ENCODE results near the gene PLPP2.
A peak's percentile ranks its signal among the peaks of the same experiment; 100 is the strongest.
"Not testable (repeated sequence)": the region's sequence is repeated elsewhere in the genome, so short reads cannot be mapped to it uniquely, and the experiment has no call there.

Gene PLPP2

DNA sequence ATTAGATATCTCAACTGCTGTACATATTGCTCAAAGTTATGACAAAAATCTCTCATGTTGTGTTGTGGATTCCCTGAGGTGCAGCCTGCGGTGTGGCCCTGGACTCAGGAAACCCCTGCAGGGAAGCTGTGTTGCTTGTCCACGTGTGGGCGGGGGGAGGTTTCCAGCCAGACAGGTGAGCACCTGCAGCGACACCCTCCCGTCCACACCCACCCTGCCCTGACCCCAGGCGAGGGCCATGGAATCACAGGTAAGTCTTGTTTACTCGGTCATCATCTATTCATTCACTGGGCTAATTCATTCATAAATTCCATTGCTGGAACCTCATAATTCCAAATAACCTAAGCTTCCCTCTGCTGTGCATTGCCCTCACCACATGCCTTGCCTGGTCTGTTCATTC, 14.1 kb downstream of the PLPP2 start:
- no peaks in the 10 kb centered on the region for H3K36me3 ChIP-seq (ENCODE audit: insufficient read depth, low read length)
- H3K4me1 ChIP-seq (ENCODE audit: control insufficient read depth, insufficient read depth, low read length): no peaks in the 10 kb centered on the region
- H3K4me2 ChIP-seq (ENCODE audit: low read length): no peak overlapping the region
- no peak overlapping the region for H3K4me3 ChIP-seq (ENCODE audit: low read length)
- no peak overlapping the region for H3K9ac ChIP-seq (ENCODE audit: low read depth, low read length)
- peaks cover 25% of the 10 kb centered on the region for H3K27me3 ChIP-seq (ENCODE audit: control insufficient read depth, insufficient read depth, low read length)
- H3K9me3 ChIP-seq (replicated peaks; ENCODE audit: low read length): no peaks in the 10 kb centered on the region

DNA sequence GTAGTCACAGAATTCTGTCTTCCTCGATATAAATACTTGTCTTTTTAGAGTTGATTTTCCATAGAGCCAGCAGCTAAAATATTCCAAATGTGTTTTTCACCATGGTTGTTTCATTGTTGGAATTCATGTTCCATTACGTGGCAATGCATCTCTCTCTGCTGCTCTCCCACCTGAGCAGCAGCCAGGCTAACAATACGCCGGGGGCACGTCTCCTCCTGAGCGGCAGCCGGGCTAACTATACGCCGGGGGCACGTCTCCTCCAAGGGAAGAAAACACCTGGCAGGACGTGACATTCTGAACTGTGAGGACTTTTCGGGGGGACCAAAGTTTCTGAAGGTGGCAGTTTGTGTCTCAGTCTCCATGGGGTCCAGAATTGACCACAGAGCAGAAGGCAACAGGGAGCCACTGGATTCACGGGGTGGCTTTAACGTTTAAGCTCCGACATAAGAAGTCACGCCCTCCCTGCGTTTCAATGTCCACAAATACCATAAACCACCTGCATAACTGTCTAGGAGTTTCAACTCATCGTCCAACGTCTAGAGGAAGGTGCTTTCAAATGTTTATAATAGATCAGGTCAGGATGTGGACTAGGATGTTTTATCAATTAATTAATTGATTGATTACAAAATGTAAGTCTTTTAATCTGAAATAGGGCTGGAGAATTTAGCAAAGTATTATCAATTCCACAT, 15.1 kb downstream of the PLPP2 start:
- H3K4me2 ChIP-seq (ENCODE audit: low read length): no peak overlapping the region
- H3K27me3 ChIP-seq (ENCODE audit: control insufficient read depth, insufficient read depth, low read length): peaks cover 30% of the 10 kb centered on the region
- H3K4me1 ChIP-seq (ENCODE audit: control insufficient read depth, insufficient read depth, low read length): no peaks in the 10 kb centered on the region
- no peaks in the 10 kb centered on the region for H3K36me3 ChIP-seq (ENCODE audit: insufficient read depth, low read length)
- H3K9me3 ChIP-seq (replicated peaks; ENCODE audit: low read length): no peaks in the 10 kb centered on the region
- no peak overlapping the region for H3K9ac ChIP-seq (ENCODE audit: low read depth, low read length)
- H3K4me3 ChIP-seq (ENCODE audit: low read length): no peak overlapping the region

DNA sequence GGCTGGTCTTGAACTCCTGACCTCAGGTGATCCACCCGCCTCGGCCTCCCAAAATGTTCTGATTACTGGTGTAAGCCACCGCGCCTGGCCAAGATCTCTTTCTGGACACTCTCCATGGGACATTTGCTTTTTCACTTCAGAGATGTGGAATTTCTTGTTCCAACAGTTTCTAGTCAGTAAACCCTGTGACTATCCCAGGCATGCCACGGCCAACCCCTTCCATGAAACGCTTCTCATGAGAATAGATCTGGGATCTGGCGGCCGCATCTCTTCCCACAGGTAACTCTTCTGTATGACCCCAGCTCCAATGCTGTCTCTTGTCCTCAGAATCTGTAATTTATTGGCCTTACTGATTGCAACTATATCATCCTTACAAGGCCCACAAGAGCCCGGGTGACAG, 16.2 kb downstream of the PLPP2 start:
- Histone ChIP-seq H3K4me2 (ENCODE audit: low read length) (no peak overlapping the region), H3K9ac (ENCODE audit: low read depth, low read length) (no peak overlapping the region), H3K36me3 (ENCODE audit: insufficient read depth, low read length) (no peaks in the 10 kb centered on the region)

DNA sequence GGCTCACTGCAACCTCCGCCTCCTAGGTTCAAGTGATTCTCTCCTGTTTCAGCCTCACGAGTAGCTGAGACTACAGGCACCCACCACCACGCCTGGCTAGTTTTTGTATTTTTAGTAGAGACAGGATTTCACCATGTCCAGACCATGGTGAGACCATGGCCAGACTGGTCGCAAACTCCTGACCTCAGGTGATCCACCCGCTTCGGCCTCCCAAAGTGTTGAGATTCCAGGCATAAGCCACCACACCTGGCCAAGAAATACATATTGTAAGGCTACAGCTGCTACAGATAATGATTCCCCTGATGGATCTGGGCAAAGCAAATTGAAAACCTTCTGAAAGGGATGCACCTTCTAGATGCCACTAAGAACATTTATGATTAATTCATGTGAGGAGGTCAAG, 17.8 kb downstream of the PLPP2 start:
- Histone ChIP-seq H3K27me3 (ENCODE audit: control insufficient read depth, insufficient read depth, low read length) (peaks cover 30% of the 10 kb centered on the region), H3K9ac (ENCODE audit: low read depth, low read length) (no peak overlapping the region), H3K9me3 (replicated peaks; ENCODE audit: low read length) (no peaks in the 10 kb centered on the region), H3K4me2 (ENCODE audit: low read length) (no peak overlapping the region), H3K4me3 (ENCODE audit: low read length) (no peak overlapping the region), H3K36me3 (ENCODE audit: insufficient read depth, low read length) (no peaks in the 10 kb centered on the region), H3K4me1 (ENCODE audit: control insufficient read depth, insufficient read depth, low read length) (no peaks in the 10 kb centered on the region)

More for the DNA sequence above, 16.2 kb downstream of the PLPP2 start:
- Histone ChIP-seq H3K4me3 (ENCODE audit: low read length) (no peak overlapping the region), H3K9me3 (replicated peaks; ENCODE audit: low read length) (no peaks in the 10 kb centered on the region), H3K27me3 (ENCODE audit: control insufficient read depth, insufficient read depth, low read length) (peaks cover 28% of the 10 kb centered on the region), H3K4me1 (ENCODE audit: control insufficient read depth, insufficient read depth, low read length) (no peaks in the 10 kb centered on the region)

DNA sequence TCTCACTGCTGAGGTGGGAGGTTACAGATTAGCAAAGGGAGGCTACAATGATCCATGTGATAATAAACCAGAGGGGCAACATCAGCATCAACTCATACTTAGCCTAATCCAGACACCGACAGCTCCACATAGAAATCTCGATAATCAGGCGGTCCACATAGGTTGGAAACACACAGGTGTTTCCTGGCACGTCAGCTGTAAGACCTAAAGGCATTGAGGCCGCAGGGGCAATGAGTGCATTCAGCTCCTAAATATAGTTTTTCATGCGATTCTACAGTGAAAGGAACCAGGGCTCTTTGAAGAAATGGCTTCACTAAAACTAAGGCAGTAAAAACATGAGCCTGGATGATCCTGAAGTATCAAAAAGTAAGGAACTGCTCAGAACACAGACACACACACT, 19.3 kb downstream of the PLPP2 start:
- Histone ChIP-seq H3K36me3 (ENCODE audit: insufficient read depth, low read length) (no peaks in the 10 kb centered on the region), H3K4me2 (ENCODE audit: low read length) (no peak overlapping the region), H3K4me1 (ENCODE audit: control insufficient read depth, insufficient read depth, low read length) (peaks cover 3% of the 10 kb centered on the region), H3K4me3 (ENCODE audit: low read length) (no peak overlapping the region), H3K9ac (ENCODE audit: low read depth, low read length) (no peak overlapping the region), H3K9me3 (replicated peaks; ENCODE audit: low read length) (no peaks in the 10 kb centered on the region), H3K27me3 (ENCODE audit: control insufficient read depth, insufficient read depth, low read length) (peaks cover 31% of the 10 kb centered on the region)

DNA sequence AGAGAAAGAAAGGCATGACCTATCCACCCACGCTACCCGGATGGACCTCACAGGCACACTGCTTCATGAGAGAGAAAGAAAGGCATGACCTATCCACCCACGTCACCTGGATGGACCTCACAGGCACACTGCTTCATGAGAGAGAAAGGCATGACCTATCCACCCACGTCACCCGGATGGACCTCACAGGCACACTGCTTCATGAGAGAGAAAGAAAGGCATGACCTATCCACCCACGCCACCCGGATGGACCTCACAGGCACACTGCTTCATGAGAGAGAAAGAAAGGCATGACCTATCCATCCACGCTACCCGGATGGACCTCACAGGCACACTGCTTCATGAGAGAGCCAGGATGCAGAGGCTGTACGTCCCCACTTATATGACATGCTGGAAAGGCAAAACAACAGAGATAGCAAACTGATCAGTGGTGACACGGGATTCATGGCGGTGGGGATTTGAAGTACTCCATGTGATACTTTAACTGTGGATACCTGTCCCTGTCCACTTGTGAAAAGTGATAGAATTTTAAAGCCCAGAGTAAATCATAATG, 20.4 kb downstream of the PLPP2 start:
- not testable (repeated sequence) for H3K4me2 ChIP-seq (ENCODE audit: low read length); H3K36me3 ChIP-seq (ENCODE audit: insufficient read depth, low read length); H3K9ac ChIP-seq (ENCODE audit: low read depth, low read length); H3K9me3 ChIP-seq (replicated peaks; ENCODE audit: low read length); H3K4me1 ChIP-seq (ENCODE audit: control insufficient read depth, insufficient read depth, low read length); H3K4me3 ChIP-seq (ENCODE audit: low read length)
- H3K27me3 ChIP-seq (ENCODE audit: control insufficient read depth, insufficient read depth, low read length): peaks cover 35% of the 10 kb centered on the region

DNA sequence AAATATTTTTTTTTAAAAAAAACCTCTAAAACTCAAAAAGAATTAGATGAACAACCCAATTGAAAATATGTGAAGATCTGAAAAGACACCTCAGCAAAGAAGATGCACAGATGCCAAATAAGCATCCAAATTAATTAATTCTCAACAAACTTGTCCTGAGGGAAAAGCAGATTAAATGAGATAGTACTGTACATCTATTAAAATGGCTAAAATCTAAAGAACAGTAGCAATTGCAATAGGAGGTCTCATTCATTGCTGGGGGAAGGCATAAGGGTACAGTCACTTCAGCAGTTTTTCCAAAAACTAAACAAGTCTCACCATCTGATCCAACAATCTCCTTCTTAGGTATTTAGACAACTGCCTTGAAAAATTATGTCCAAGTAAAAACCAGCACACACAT, 22.0 kb downstream of the PLPP2 start:
- no peaks in the 10 kb centered on the region for H3K36me3 ChIP-seq (ENCODE audit: insufficient read depth, low read length)
- H3K4me3 ChIP-seq (ENCODE audit: low read length): no peak overlapping the region
- H3K9me3 ChIP-seq (replicated peaks; ENCODE audit: low read length): no peaks in the 10 kb centered on the region
- peaks cover 3% of the 10 kb centered on the region for H3K4me1 ChIP-seq (ENCODE audit: control insufficient read depth, insufficient read depth, low read length)
- H3K27me3 ChIP-seq (ENCODE audit: control insufficient read depth, insufficient read depth, low read length): peaks cover 43% of the 10 kb centered on the region
- H3K9ac ChIP-seq (ENCODE audit: low read depth, low read length): no peak overlapping the region
- H3K4me2 ChIP-seq (ENCODE audit: low read length): no peak overlapping the region

DNA sequence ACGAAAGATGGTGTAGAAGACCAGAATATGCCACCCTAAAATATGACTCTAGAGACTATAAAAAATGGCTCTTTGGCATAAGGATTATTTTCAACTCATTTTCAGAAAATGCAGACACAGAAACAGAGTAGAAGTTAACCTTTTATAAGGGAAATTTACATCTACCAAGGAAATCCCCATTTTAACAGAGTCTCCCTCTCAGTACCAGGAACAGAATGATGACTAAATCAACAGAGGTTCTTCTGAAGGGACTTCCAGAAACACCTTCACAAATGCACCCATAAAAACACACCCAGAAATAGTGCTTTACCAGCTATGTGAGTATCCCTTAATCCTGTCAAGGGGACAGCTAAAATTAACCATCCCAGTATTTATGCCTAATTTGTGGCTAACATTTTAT, 29.1 kb downstream of the PLPP2 start:
- Histone ChIP-seq H3K4me1 (ENCODE audit: control insufficient read depth, insufficient read depth, low read length) (peaks cover 1% of the 10 kb centered on the region), H3K4me3 (ENCODE audit: low read length) (no peak overlapping the region), H3K9ac (ENCODE audit: low read depth, low read length) (no peak overlapping the region), H3K4me2 (ENCODE audit: low read length) (no peak overlapping the region), H3K36me3 (ENCODE audit: insufficient read depth, low read length) (no peaks in the 10 kb centered on the region), H3K9me3 (replicated peaks; ENCODE audit: low read length) (no peaks in the 10 kb centered on the region), H3K27me3 (ENCODE audit: control insufficient read depth, insufficient read depth, low read length) (peaks cover 34% of the 10 kb centered on the region)

DNA sequence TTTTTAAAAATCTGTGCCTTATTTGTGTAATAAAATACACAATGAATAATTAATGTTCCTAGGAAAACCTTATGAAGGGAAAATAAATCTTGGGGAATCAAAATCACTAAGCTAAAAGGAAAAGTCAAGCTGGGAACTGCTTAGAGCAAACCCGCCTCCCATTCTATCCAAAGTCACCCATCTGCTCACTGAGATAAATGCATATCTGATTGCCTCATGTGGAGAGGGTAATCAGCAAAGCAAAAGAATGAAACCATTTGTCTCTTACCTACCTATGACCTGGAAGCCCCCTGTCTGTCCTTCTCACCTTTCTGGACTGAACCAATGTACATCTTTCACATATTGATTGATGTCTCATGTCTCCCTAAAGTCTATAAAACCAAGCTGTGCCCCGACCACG, 34.4 kb downstream of the PLPP2 start:
- not testable (repeated sequence) for H3K9me3 ChIP-seq (replicated peaks; ENCODE audit: low read length); H3K4me1 ChIP-seq (ENCODE audit: control insufficient read depth, insufficient read depth, low read length)

DNA sequence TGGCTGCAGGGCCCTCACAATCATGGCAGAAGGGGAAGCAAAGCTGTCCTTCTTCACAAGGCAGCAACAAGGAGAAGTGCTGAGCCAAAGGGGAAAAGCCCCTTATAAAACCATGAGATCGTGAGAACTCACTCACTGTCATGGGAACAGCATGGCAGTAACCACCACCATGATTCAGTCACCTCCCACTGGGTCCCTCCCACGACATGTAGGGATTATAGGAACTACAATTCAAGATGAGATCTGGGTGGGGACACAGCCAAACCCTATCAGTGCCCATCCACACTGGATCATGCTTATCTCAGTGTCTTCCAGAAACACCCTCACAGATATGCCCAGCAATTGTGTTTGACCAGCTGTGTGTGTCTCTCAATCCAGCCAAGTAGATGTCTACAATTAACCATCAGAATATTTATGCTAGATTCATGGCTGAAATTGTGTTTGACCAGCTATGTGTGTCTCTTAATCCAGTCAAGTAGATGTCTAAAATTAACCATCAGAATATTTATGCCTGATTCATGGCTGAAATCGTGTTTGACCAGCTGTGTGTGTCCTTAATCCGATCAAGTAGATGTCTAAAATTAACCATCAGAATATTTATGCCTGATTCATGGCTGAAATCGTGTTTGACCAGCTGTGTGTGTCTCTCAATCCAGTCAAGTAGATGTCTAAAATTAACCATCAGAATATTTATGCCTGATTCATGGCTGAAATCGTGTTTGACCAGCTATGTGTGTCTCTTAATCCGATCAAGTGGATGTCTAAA, 38.6 kb downstream of the PLPP2 start:
- H3K27me3 ChIP-seq (ENCODE audit: control insufficient read depth, insufficient read depth, low read length); H3K9me3 ChIP-seq (replicated peaks; ENCODE audit: low read length); H3K4me1 ChIP-seq (ENCODE audit: control insufficient read depth, insufficient read depth, low read length); H3K4me2 ChIP-seq (ENCODE audit: low read length); H3K36me3 ChIP-seq (ENCODE audit: insufficient read depth, low read length); H3K9ac ChIP-seq (ENCODE audit: low read depth, low read length); H3K4me3 ChIP-seq (ENCODE audit: low read length): not testable (repeated sequence)

More for the DNA sequence above, 34.4 kb downstream of the PLPP2 start:
- not testable (repeated sequence) for H3K9ac ChIP-seq (ENCODE audit: low read depth, low read length); H3K4me2 ChIP-seq (ENCODE audit: low read length); H3K36me3 ChIP-seq (ENCODE audit: insufficient read depth, low read length); H3K4me3 ChIP-seq (ENCODE audit: low read length); H3K27me3 ChIP-seq (ENCODE audit: control insufficient read depth, insufficient read depth, low read length)

DNA sequence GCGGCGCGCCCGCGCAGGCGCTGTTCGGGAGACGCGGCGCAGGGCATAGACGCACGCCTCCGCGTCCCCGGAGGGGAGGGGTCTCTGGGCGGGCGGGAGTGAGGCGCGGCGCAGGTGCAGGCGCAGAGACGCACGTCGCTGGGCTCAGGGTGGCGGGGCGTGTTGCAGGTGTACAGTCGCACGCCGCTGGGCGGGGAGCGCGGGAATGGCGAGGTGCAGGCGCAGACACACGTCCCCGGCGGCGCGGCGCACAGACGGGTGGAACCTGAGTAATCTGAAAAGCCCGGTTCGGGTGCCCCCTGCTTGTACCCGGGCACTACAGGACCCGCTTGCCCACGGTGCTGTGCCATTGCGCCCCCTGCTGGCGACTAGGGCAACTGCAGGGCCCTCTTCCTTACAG, 44.7 kb downstream of the PLPP2 start:
- H3K27me3 ChIP-seq (ENCODE audit: control insufficient read depth, insufficient read depth, low read length): no peaks in the 10 kb centered on the region

DNA sequence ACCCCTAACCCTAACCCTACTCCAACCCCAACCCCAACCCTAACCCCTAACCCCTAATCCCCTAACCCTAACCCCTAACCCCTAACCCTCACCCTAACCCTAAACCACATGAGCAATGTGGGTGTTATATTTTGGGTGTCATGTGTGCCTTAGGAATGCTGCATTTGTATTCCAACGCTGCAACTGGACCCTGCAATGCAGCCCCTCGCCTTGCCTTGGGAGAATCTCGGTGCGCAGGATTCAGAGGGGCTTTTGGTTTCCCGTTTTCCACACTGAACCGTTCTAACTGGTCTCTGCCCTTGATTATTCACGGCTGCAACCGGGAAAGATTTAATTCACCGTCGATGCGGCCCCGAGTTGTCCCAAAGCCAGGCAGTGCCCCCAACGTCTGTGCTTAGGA, 45.3 kb downstream of the PLPP2 start:
- not testable (repeated sequence) for H3K9me3 ChIP-seq (replicated peaks; ENCODE audit: low read length); H3K36me3 ChIP-seq (ENCODE audit: insufficient read depth, low read length); H3K4me3 ChIP-seq (ENCODE audit: low read length); H3K4me1 ChIP-seq (ENCODE audit: control insufficient read depth, insufficient read depth, low read length); H3K9ac ChIP-seq (ENCODE audit: low read depth, low read length); H3K27me3 ChIP-seq (ENCODE audit: control insufficient read depth, insufficient read depth, low read length)
- peak overlapping the region; percentile 33 for H3K4me2 ChIP-seq (ENCODE audit: low read length)

More for the DNA sequence above, 44.7 kb downstream of the PLPP2 start:
- Histone ChIP-seq H3K36me3 (ENCODE audit: insufficient read depth, low read length) (no peaks in the 10 kb centered on the region), H3K9me3 (replicated peaks; ENCODE audit: low read length) (no peaks in the 10 kb centered on the region), H3K4me3 (ENCODE audit: low read length) (no peak overlapping the region), H3K4me1 (ENCODE audit: control insufficient read depth, insufficient read depth, low read length) (no peaks in the 10 kb centered on the region), H3K4me2 (ENCODE audit: low read length) (no peak overlapping the region), H3K9ac (ENCODE audit: low read depth, low read length) (no peak overlapping the region)
